Activated T-cell treated with anti-CD3 and anti-CD28 coated beads for 48 hours (primary cell): Measurements from ENCODE around the gene C1QTNF1.
"Not testable (repeated sequence)": the region's sequence is repeated elsewhere in the genome, so short reads cannot be mapped to it uniquely, and the experiment has no call there.

Experiments used
- DNase-seq: peaks from one replicate; pipeline ENCODE4 v3.0.0-alpha.2; 2020; ENCODE audit warnings: low read depth

Gene C1QTNF1

GRCh38 chr17:79054200-79054960 lies 30.4 kb downstream of the C1QTNF1 start:
- no peak for DNase-seq

- no peak for DNase-seq
These were observed 31.2 kb downstream of the C1QTNF1 start for GRCh38 chr17:79055197-79055596.

- no peak for DNase-seq
These were observed 33.9 kb downstream of the C1QTNF1 start for GRCh38 chr17:79057737-79058385.

- no peak for DNase-seq
These were observed 38.7 kb downstream of the C1QTNF1 start for GRCh38 chr17:79062691-79063090.

- no peak for DNase-seq
These were observed 40.1 kb downstream of the C1QTNF1 start for GRCh38 chr17:79064026-79064425.

DNA sequence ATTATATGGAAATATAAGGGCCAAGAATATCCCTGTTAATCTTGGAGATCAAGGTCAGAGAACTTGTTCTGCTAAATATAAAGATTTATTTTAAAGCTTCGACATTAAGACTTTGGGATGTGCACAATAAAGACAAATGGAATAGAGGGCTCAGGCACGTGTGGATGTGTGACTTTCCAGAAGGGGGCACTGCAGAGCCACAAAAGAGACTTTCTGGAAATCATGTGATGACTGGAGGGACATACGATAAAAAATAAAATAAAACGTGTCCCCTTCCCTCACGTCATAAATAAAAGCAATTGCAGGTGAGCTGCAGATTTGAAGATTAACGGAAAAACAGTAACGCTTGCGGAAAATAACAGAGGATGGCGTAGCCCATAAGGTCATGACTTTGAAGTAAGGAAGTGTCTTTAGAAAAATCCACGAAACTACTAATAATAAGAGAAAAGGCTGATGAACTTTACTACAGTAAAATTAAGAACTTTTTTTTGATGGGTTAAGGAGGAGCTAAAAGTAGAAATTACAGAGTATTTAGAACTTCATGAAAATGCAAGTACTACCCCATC lies 41.2 kb downstream of the C1QTNF1 start:
- DNase-seq, result peak; percentile 41

DNA sequence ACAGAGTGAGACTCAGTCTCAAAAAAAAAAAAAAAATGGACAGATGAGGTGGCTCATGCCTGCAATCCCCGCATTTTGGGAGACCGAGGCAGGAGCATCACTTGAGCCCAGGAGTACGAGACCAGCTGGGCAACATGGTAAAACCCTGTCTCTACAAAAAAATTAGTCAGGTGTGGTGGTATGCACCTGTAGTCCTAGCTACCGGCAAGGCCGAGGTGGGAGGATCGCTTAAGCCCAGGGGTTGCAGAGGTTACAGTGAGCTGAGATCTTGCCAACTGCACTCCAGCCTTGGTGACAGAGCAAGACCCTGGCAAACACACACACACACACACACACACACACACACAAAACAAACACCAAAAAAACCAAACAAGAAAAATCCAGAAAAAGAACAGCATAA lies 43.0 kb downstream of the C1QTNF1 start:
- no peak for DNase-seq

DNA sequence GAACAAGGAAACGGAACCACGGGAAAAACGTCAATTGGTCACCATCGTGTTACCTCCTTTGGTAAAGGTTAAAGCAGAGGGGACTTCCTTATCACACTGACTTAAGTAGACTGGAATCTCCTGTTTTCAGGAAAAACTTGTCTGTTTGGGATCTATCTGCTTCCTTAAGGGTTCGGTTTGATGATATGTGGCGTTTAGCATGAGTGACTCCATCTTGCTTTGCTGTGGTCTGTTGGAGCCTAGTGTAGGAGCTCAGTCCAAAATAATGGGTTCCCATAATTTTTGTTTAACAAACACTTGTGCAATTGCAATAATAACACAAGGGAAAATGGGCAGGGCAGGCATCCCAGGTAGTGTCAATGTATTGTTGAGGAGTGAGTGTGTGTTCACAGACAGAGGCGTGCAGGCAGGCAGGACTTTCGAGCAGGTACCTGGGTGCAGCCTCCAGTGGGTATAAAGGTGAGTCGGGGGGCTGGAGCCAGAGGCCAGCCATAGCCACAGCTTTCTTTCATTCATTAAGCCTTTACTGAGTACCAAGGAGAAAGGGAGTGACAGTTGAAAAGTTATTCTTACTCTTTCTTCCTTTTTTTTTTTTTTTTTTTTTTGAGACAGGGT lies 46.4 kb downstream of the C1QTNF1 start:
- DNase-seq, result no peak

DNA sequence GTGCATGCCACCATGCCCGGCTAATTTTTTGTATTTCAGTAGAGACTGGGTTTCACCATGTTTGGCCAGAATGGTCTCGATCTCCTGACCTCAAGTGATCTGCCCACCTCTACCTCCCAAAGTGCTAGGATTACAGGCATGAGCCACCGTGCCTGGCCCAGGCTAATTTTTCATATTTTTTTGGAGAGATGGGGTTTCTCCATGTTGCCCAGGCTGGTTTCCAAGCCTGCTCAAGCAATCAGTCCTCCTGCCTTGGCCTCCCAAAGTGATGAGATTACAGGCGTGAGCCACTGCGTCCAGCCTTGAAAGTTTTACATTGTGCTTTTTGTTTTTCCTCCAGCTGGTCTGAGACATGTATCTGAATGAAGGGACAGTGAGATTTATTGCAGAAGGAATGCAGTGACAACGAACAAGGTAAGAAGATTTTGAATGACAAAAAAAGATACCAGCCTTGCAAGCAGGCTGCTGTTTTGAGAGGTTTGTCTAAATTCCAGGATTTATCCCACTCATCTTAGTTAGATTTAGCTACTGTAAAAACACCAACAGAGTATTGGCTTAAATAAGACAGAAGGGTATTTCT lies 47.3 kb downstream of the C1QTNF1 start:
- no peak for DNase-seq

DNA sequence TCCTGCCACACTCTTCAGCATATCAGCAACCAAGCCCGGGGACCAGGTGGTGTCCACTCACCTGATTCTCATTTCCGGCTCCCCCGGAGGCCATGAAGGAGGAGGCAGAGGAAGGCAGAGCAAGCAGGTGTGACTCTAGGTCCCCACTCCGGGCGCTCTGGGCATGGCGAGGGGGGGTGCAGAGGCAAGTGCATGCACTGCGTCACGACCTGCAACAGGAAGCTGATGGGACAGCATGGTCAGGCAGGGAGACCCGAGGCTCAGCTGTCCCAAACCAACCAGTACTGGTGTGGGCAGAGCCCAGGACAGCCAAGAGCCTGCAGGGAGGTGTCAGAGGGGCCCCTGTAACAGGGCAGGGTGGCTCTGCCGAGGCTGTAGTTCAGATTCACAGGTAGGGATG lies 48.6 kb downstream of the C1QTNF1 start:
- no peak for DNase-seq

DNA sequence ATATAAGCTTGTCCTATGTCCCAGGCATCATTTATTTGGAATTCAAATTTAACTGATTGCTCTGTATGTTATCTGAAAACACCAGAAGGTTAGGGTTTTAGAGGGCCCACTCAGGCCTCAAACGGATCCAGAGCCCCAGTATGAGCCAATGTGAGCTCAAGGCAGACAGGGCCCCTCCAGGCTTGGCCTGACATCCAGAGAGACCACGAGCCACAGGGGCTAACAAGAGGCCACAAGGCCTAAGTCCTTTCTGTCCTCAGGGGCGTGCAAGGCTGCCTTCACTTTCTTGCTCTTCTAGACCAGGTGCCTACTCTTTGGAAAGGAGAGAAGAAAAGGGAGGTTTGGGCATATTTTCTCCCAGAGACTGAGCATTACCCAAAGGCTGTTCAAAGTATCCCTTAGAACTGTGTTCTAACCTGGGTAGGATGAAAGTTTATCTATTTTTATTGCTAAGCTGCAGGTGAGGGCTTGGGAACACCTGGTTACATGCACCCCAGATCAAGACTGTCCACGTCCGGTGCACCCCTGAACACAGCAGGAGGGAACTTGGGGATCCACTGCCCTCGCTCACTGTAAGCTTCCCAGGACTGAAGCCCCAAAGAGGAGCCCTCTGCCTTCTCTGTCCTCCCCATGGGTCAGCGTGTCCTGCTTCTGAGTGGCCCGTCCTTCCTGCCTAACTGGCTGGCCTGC lies 49.2 kb downstream of the C1QTNF1 start:
- DNase-seq, result no peak

GRCh38 chr17:79073706-79074088 lies 49.7 kb downstream of the C1QTNF1 start:
- no peak for DNase-seq

DNA sequence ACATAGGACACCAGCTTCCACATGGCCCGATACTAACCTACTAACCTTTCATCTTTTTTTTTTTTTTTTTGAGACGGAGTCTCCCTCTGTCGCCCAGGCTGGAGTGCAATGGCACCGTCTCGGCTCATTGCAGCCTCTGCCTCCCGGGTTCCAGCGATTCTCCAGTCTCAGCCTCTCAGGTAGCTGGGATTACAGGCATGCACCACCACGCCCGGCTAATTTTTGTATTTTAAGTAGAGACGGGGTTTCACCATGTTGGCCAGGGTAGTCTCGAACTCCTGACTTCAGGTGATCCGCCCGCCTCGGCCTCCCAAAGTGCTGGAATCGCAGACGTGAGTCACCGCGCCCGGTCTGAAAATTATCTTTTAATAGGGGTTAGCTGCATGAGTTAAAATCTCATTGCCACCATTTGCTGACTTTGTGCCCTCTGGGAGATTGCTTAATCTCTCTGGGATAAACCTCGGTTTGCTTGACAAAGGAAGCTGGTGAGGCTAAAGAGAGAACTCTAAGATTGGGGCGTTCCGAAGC lies 50.2 kb downstream of the C1QTNF1 start:
- DNase-seq, result not testable (repeated sequence)

DNA sequence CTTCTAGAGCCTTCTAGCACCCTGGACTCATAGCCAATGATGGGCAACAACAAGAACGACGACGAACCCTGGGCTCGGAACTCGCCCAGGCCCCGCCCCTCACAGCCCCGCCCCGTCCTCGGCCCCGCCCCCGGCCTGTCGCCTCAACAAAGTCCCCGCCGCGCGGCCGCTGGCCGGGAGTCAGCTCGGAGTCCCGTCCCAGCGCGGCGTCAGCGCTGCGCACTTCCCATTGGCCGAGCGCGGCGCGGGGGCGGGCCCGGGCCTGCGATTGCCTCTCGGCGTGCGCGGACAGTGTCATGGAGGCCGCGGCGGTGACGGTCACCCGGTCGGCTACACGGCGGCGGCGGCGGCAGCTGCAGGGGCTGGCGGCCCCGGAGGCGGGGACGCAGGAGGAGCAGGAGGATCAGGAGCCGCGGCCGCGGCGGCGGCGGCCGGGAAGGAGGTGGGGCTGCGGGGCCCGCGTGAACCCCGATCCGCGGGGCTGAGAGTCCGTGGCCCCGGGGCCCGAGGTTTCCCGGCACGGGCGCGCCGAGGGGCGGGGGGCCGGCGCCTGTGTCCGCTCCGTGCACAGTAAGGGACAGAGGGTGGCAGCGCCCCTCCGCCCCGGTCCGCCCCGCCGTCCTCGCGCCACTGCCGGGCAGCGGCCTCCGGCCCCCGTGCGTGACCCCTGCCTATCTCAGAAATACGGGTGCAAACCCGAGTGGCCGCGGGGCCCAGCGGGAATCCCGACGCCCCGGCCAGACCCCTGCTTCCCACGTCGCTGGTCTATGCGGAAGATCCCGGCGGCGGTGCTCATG lies 50.9 kb downstream of the C1QTNF1 start, which contains the start of gene ENGASE:
ENGASE (plus strand) TSS at position 176 of the 797 bp plus-strand sequence; CDS start at position 297, 121 bp downstream.
- DNase-seq, result peak; percentile 95

DNA sequence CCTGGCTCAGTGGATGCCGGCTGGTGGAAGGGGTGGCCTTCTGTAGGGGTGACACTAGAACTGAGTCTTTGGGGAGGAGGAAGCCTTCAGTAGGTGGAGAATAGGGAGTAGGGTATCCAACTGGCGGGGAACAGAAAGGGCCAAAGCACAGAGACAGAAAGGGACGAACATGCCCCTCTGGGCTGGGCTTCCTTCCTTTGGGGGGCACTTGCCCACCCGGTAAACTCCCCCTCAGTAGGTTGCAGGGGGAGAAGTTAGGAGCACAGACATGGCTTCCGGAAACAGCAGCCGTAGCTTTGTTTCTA lies 51.4 kb downstream of the C1QTNF1 start:
- DNase-seq, result no peak

- DNase-seq, result no peak
These were observed 52.0 kb downstream of the C1QTNF1 start for GRCh38 chr17:79075861-79076406.

DNA sequence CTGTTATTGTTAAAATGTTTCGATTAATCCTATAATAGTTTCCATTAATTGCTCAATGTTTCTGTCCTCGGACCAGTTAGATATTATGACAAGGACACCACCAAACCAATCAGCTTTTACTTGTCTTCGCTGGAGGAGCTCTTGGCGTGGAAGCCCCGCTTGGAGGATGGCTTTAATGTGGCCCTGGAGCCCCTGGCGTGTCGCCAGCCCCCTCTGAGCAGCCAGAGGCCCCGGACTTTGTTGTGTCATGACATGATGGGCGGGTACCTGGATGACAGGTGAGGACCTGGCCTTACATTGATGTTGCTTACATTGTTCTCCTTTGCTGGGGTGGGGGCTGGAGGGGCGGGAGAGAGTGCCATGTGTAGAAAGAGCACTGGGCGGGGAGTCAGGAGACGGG lies 53.6 kb downstream of the C1QTNF1 start:
- DNase-seq, result no peak

DNA sequence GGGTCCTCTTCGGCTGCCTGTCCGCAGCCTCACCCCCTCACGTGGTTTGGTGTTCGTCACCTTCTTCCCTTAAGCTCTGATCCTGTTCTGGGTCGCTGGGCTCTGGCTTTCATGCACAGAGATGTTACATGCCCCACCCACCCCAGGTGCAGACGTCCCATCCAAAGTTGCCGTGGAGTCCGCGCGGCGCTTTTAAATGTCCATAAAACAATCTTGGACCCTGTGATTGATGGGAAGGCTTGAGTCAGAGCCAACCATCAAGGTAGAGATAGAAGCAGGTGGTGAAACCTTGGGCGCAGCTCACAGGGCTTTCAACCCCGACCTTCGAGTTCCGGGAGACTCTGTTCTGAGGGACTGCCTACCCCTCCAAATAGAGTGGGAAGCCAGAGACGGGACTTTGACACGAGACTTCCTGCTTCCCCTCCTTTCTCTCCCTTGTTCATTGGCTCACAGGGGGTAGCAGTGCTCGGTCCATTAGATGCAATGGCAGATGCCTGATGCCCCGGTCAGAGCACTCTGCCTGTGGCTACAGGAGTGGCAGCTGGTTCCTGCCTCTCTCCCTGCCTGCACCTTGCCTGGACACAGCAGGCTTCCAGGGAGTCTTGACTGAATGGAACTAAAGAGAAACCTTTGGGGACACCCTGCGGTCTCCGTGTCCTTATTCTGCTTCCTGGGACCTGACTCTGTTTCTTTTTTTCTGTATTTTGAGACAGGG lies 54.7 kb downstream of the C1QTNF1 start:
- DNase-seq, result no peak

DNA sequence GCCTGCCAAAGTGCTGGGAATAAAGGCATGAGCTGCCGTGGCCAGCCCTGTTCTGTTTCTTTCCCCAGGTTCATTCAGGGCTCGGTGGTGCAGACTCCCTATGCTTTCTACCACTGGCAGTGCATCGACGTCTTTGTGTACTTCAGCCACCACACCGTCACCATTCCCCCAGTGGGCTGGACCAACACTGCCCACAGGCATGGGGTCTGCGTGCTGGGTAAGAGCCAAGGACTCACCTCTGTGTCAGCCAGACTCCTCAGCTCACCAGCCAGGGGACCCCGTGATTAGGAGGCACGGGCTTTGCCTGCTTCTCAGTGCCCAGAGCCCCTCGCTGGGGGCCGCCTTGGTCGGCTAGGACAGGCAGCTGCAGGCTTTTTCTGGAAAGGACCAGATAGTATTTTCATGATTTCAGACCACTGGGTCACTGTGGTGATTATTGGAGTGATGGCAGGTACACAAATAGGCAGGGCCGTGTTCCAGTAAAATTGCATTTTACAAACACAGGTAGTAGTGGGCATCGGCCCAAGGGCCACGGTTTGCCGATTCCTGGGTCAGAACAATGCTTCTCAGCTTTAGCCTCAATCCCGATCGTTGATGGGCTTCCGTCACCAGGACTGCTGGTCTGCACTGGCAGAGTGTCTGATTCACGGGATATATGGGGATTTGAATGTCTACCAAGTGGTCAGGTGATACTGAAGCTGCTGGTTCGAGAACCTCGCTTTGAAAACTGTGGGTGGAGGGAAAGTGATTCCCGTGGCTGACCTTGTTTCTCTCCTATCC lies 55.6 kb downstream of the C1QTNF1 start:
- DNase-seq, result no peak
